Right ventricle myocardium superior (tissue), 1 donor: ENCODE measurements around the gene CSRP1. TPM values are rescaled to one million over a fixed set of nuclear protein-coding genes. Genes with fewer than 3 reads are reported as not detected.
A peak's percentile ranks its signal among the peaks of the same experiment; 100 is the strongest.
"Not testable (repeated sequence)": the region's sequence is repeated elsewhere in the genome, so short reads cannot be mapped to it uniquely, and the experiment has no call there.

Source experiments
- ATAC-seq: fragments of 200-7000 bp; cut with Tn5 transposase; one replicate; pipeline ENCODE4 v1.9.1; 2020; ENCODE audit warnings: mild to moderate bottlenecking; ENCODE audit not compliant: poor library complexity
- DNase-seq: peaks from one replicate; pipeline ENCODE4 v3.0.0-alpha.2; 2020
- intact Hi-C: fragments of 100-400 bp; cut with DNase I; formaldehyde crosslinking; loops from one replicate; pipeline ENCODE4 v1.11.2; 2022
- total RNA-seq: library from RNA; stranded (reverse); fragmentation: NEBNext Ultra II Directional; extraction: Animal tissue kit (Norgen Biotek cat#: 25700); gene quantifications from one replicate; pipeline ENCODE4 v1.2.1, GENCODE V29; 2021
- donor health status: DM: no; HTN: yes; CAD: no; lungs with severe emphysema.

CSRP1 gene
- total RNA-seq, 1 donor from 2014 or later, result 53.1 TPM

- intact Hi-C loops, result no loop called here
- DNase-seq (no peak), ATAC-seq (no peak)
These were observed 5.0 kb downstream of the CSRP1 start for GRCh38 chr1:201501812-201502510.

- intact Hi-C loops, result no loop called here
- ATAC-seq (no peak), DNase-seq (no peak)
These were observed 5.8 kb downstream of the CSRP1 start for GRCh38 chr1:201501144-201501543.

GRCh38 chr1:201500670-201501120, 6.2 kb downstream of the CSRP1 start:
- no peak for DNase-seq
- peak; percentile 69 for ATAC-seq
- intact Hi-C loops, result no loop called here

GRCh38 chr1:201499795-201500669, 6.9 kb downstream of the CSRP1 start:
- peak; percentile 72 for DNase-seq
- ATAC-seq, result peak; percentile 52

GRCh38 chr1:201499191-201499590, 7.7 kb downstream of the CSRP1 start:
- intact Hi-C loops, result no loop called here
- DNase-seq (no peak), ATAC-seq (no peak)

More at GRCh38 chr1:201499795-201500669, 6.9 kb downstream of the CSRP1 start:
- intact Hi-C loops, result no loop called here

GRCh38 chr1:201498621-201499020, 8.3 kb downstream of the CSRP1 start:
- ATAC-seq (no peak), DNase-seq (no peak)
- intact Hi-C loops, result no loop called here

GRCh38 chr1:201497935-201498509, 8.9 kb downstream of the CSRP1 start:
- no peak for ATAC-seq
- intact Hi-C loops, result no loop called here
- no peak for DNase-seq

- no peak for DNase-seq
- ATAC-seq, result no peak
- intact Hi-C loops, result no loop called here
These were observed 10.6 kb downstream of the CSRP1 start for GRCh38 chr1:201496296-201496690.

GRCh38 chr1:201495551-201496295, 11.2 kb downstream of the CSRP1 start:
- intact Hi-C loops, result no loop called here
- peak; percentile 89 for DNase-seq
- ATAC-seq, result peak; percentile 82

GRCh38 chr1:201493757-201494617, 12.9 kb downstream of the CSRP1 start:
- intact Hi-C loops, result no loop called here
- no peak for DNase-seq
- ATAC-seq, result peak; percentile 46

- ATAC-seq, DNase-seq, intact Hi-C loops: not testable (repeated sequence)
These were observed 13.8 kb downstream of the CSRP1 start for GRCh38 chr1:201493026-201493656.

- DNase-seq, result no peak
- intact Hi-C loops, result no loop called here
- no peak for ATAC-seq
These were observed 14.9 kb downstream of the CSRP1 start for GRCh38 chr1:201491896-201492511.

GRCh38 chr1:201490708-201491131, 16.2 kb downstream of the CSRP1 start:
- intact Hi-C loops, result no loop called here
- DNase-seq (no peak), ATAC-seq (no peak)

- DNase-seq (no peak), ATAC-seq (no peak)
- intact Hi-C loops, result no loop called here
These were observed 17.2 kb downstream of the CSRP1 start for GRCh38 chr1:201489643-201490261.

- ATAC-seq, result peak; percentile 20
- peak; percentile 78 for DNase-seq
- intact Hi-C loops, result no loop called here
These were observed 17.9 kb downstream of the CSRP1 start for GRCh38 chr1:201488830-201489589.

GRCh38 chr1:201487742-201488141, 19.2 kb downstream of the CSRP1 start:
- DNase-seq (no peak), ATAC-seq (no peak)
- intact Hi-C loops, result no loop called here
